DOHH2 (cell line): Measurements from ENCODE around the gene RIMBP2.

Experiments used
- H3F3A ChIP-seq: fragments of 200-600 bp; sonication (generic), shearing (Covaris generic); 2 replicates; pipeline ENCODE4 v1.6.0; 2016; ENCODE audit warnings: antibody characterized with exemption, mild to moderate bottlenecking; ENCODE audit not compliant: control insufficient read depth, insufficient read depth
- H3K27ac ChIP-seq: fragments of 200-600 bp; sonication (generic); 2 replicates; pipeline ENCODE4 v1.5.1; 2014; ENCODE audit warnings: low read depth, mild to moderate bottlenecking, low read length, moderate library complexity
- H3K27me3 ChIP-seq: fragments of 200-600 bp; sonication (generic); 2 replicates; pipeline ENCODE4 v1.6.1; 2014; ENCODE audit warnings: mild to moderate bottlenecking, low read length, mixed read lengths; ENCODE audit not compliant: control insufficient read depth
- H3K36me3 ChIP-seq: fragments of 200-600 bp; sonication (generic); 2 replicates; pipeline ENCODE4 v1.6.1; 2014; ENCODE audit warnings: mild to moderate bottlenecking, low read length, moderate library complexity, mixed read lengths; ENCODE audit not compliant: control insufficient read depth
- H3K4me1 ChIP-seq: fragments of 200-600 bp; sonication (generic); 2 replicates; pipeline ENCODE4 v1.6.1; 2014; ENCODE audit warnings: mild to moderate bottlenecking, low read length, mixed read lengths; ENCODE audit not compliant: control insufficient read depth
- H3K4me2 ChIP-seq: fragments of 200-600 bp; sonication (generic); 2 replicates; pipeline ENCODE4 v1.6.0; 2014; ENCODE audit warnings: mild to moderate bottlenecking, low read length, moderate library complexity
- H3K4me3 ChIP-seq: fragments of 200-600 bp; sonication (generic); 2 replicates; pipeline ENCODE4 v1.5.1; 2014; ENCODE audit warnings: mild to moderate bottlenecking, low read length, mixed read lengths
- H3K79me2 ChIP-seq: fragments of 200-600 bp; sonication (generic); 2 replicates; pipeline ENCODE4 v1.6.1; 2014; ENCODE audit warnings: mild to moderate bottlenecking, low read length, mixed read lengths; ENCODE audit not compliant: control insufficient read depth
- H3K9me2 ChIP-seq: fragments of 200-600 bp; sonication (generic); replicated peaks from 2 replicates; pipeline ENCODE4 v1.6.1; 2014; ENCODE audit warnings: mild to moderate bottlenecking, low read length, mixed read lengths; ENCODE audit not compliant: control insufficient read depth
- H3K9me3 ChIP-seq: fragments of 200-600 bp; sonication (generic); 2 replicates; pipeline ENCODE4 v1.6.1; 2014; ENCODE audit warnings: antibody characterized with exemption, low read length, mixed read lengths; ENCODE audit not compliant: control insufficient read depth, insufficient read depth
- H4K20me1 ChIP-seq: fragments of 200-600 bp; sonication (generic); 2 replicates; pipeline ENCODE4 v1.6.0; 2014; ENCODE audit warnings: low read depth, mild to moderate bottlenecking, antibody characterized with exemption, low read length, moderate library complexity; ENCODE audit not compliant: control insufficient read depth, insufficient read depth
- CTCF ChIP-seq: fragments of 200-600 bp; sonication (generic); IDR thresholded peaks from one replicate; pipeline ENCODE4 v1.5.1; 2014; ENCODE audit warnings: antibody characterized with exemption, mild to moderate bottlenecking, low read depth, low read length; ENCODE audit not compliant: poor library complexity, severe bottlenecking
- EZH2phosphoT487 ChIP-seq: fragments of 200-600 bp; sonication (generic); IDR thresholded peaks from 2 replicates; pipeline ENCODE4 v1.6.1; 2017; ENCODE audit warnings: borderline replicate concordance, mild to moderate bottlenecking, antibody characterized with exemption, low read length, moderate library complexity, mixed read lengths

Gene RIMBP2

GRCh38 chr12:130700492-130701401, 15.4 kb downstream of the RIMBP2 start:
- H3K4me3 ChIP-seq = no peak overlapping the region
- peaks cover 10% of the 10 kb centered on the region for H3K27me3 ChIP-seq
- H4K20me1 ChIP-seq = no peaks in the 10 kb centered on the region
- H3K9me2 ChIP-seq = no peaks in the 10 kb centered on the region
- no peaks in the 10 kb centered on the region for H3K9me3 ChIP-seq
- no peak overlapping the region for H3K27ac ChIP-seq
- H3K36me3 ChIP-seq = no peaks in the 10 kb centered on the region
- H3K79me2 ChIP-seq = no peaks in the 10 kb centered on the region
- no peak for TF ChIP-seq EZH2phosphoT487
- TF ChIP-seq CTCF = no peak
- H3F3A ChIP-seq = no peaks in the 10 kb centered on the region
- no peak overlapping the region for H3K4me2 ChIP-seq
- no peaks in the 10 kb centered on the region for H3K4me1 ChIP-seq

- Histone ChIP-seq H3K36me3 (no peaks in the 10 kb centered on the region), H3K27ac (no peak overlapping the region), H3F3A (no peaks in the 10 kb centered on the region), H3K4me3 (no peak overlapping the region), H3K9me3 (no peaks in the 10 kb centered on the region), H3K4me2 (no peak overlapping the region), H3K27me3 (peaks cover 16% of the 10 kb centered on the region), H4K20me1 (no peaks in the 10 kb centered on the region), H3K79me2 (no peaks in the 10 kb centered on the region), H3K9me2 (no peaks in the 10 kb centered on the region), H3K4me1 (no peaks in the 10 kb centered on the region)
- TF ChIP-seq EZH2phosphoT487 (no peak), CTCF (no peak)
Observed at GRCh38 chr12:130698106-130698505, 18.0 kb downstream of the RIMBP2 start.

GRCh38 chr12:130696379-130697100, 19.6 kb downstream of the RIMBP2 start:
- peaks cover 16% of the 10 kb centered on the region for H3K27me3 ChIP-seq
- H3K79me2 ChIP-seq = no peaks in the 10 kb centered on the region
- no peak overlapping the region for H3K4me3 ChIP-seq
- H3K4me2 ChIP-seq = no peak overlapping the region
- H3K4me1 ChIP-seq = no peaks in the 10 kb centered on the region
- no peaks in the 10 kb centered on the region for H3K9me3 ChIP-seq
- H3K9me2 ChIP-seq = no peaks in the 10 kb centered on the region
- no peaks in the 10 kb centered on the region for H3F3A ChIP-seq
- TF ChIP-seq CTCF (no peak), EZH2phosphoT487 (no peak)
- no peak overlapping the region for H3K27ac ChIP-seq
- H4K20me1 ChIP-seq = no peaks in the 10 kb centered on the region
- H3K36me3 ChIP-seq = no peaks in the 10 kb centered on the region
